Transverse colon (tissue), 3 donors: ENCODE results near the gene RAPGEF5.

Source experiments
- EP300 ChIP-seq: sonication (generic); formaldehyde crosslinking; IDR thresholded peaks from one replicate; pipeline ENCODE4 v1.6.1; 2017; ENCODE audit warnings: antibody characterized with exemption, low read depth
- POLR2A ChIP-seq: fragments of 450-650 bp; IDR thresholded peaks from one replicate; pipeline ENCODE4 v1.6.1; 2016; ENCODE audit warnings: antibody characterized with exemption, mild to moderate bottlenecking, moderate library complexity
- TF ChIP-seq, protein P1 (sequence below), 5 experiments: fragments of 200-600 bp in 3 of 5; fragments of 450-650 bp in 2 of 5; sonication (generic) in 3 of 5; IDR thresholded peaks; 1 replicate in 2 of 5; 2 replicates in 3 of 5; pipeline ENCODE4 v1.5.1; 2016 to 2017; ENCODE audit warnings: antibody characterized with exemption in 5 of 5, inconsistent platforms in 3 of 5, mild to moderate bottlenecking in 2 of 5, moderate library complexity in 1 of 5

DNA sequence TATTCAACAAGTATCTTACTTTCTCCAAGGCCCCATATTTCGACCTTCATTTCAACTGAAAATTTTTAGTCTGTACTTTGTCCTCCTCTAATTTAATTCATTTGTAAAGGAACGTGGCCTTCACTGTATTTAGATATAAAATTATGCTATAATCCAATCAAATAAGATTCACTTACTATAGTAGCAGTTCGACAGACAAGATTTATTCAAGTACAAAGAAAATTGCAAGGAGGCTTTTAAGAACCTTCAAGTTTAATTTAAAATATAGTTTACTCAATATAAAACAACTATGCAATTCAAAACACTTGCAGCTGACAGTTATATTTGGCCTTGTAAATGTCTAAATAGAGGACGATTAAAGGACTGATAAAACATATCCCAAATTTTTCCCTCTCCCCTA is 85.6 kb downstream of the RAPGEF5 start:
- TF ChIP-seq, protein P1, sequence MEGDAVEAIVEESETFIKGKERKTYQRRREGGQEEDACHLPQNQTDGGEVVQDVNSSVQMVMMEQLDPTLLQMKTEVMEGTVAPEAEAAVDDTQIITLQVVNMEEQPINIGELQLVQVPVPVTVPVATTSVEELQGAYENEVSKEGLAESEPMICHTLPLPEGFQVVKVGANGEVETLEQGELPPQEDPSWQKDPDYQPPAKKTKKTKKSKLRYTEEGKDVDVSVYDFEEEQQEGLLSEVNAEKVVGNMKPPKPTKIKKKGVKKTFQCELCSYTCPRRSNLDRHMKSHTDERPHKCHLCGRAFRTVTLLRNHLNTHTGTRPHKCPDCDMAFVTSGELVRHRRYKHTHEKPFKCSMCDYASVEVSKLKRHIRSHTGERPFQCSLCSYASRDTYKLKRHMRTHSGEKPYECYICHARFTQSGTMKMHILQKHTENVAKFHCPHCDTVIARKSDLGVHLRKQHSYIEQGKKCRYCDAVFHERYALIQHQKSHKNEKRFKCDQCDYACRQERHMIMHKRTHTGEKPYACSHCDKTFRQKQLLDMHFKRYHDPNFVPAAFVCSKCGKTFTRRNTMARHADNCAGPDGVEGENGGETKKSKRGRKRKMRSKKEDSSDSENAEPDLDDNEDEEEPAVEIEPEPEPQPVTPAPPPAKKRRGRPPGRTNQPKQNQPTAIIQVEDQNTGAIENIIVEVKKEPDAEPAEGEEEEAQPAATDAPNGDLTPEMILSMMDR (IDR thresholded peaks at IDR 0.05), result no peak
- no peak for TF ChIP-seq POLR2A
- no peak for TF ChIP-seq EP300
